Activated CD4-positive, alpha-beta T cell treated with anti-CD3 and anti-CD28 coated beads, Interleukin-2, amount 50 U/mL, for 16 hours (primary cell): Measurements from ENCODE around the gene SKAP1.
A peak's percentile ranks its signal among the peaks of the same experiment; 100 is the strongest.
"Not testable (repeated sequence)": the region's sequence is repeated elsewhere in the genome, so short reads cannot be mapped to it uniquely, and the experiment has no call there.

Source experiments
- DNase-seq: peaks from one replicate; pipeline ENCODE4 v3.0.0-alpha.2; 2020

The SKAP1 gene

DNA sequence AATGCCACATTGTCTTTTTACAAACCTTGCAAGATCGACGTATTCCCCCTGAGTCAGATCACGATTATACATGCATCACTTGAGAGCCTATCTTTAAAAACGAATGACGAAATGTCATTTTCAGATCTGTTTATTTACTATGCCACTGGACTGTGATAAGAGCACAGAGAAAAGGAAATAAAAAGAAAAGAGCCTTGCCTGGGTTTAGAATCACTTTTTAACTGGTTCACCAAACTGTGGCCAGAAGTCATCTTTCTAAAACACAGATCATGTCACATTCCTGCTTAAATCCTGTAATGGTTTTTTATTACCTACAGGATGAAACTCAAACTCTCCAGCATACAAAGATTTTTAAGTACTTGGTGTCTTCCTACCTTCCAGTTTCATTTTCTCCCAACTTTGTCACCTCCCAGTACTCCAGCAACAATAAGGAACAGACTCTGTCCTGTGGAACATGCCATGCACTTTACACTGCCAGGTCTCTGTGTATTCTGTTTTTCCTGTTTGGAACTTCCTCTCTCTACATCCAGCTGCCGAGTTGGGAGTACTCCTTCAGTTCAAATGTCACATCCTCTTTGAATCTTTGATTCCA is 231.0 kb downstream of the SKAP1 start:
- DNase-seq = no peak

DNA sequence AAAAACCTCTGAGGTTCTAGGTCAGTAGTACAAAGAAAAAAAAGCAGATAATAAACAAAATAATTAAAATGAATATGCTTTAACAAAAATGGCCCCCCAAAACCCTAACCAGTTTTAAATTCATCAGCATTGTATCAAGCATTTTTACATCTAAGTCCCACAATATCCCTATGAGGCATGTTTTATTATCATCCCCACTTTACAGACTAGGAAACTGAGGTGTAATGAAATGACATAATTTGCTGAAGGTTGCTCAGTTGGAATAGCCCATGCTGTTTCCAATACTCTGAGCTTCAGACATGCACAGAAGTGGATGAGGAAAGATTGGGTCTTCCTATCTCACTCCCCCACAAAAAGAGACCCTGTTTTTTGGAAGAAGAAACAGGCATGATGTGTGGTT is 234.1 kb downstream of the SKAP1 start:
- DNase-seq = no peak

GRCh38 chr17:48194097-48194550 is 235.9 kb downstream of the SKAP1 start:
- no peak for DNase-seq

DNA sequence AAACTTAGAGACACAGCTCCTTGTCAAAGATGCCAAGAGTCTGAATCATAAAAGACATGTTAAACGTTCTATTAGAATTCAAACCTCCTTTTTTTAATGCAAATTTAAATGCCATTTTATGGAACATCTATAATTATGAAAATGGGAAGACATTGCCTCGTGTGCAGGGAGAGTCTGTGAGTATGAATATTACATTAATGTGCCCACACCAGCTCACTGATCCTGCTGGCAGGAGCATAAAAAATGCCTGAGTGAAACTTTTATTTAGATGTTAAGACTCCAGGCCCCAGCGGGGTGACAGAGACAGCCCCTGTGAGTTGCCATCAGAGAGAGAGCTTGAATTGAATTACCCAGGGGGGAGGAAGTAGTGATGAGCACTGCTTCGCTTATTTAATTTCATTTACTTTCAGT is 237.7 kb downstream of the SKAP1 start:
- no peak for DNase-seq

- DNase-seq = no peak
Observed at GRCh38 chr17:48191362-48191761, 238.7 kb downstream of the SKAP1 start.

DNA sequence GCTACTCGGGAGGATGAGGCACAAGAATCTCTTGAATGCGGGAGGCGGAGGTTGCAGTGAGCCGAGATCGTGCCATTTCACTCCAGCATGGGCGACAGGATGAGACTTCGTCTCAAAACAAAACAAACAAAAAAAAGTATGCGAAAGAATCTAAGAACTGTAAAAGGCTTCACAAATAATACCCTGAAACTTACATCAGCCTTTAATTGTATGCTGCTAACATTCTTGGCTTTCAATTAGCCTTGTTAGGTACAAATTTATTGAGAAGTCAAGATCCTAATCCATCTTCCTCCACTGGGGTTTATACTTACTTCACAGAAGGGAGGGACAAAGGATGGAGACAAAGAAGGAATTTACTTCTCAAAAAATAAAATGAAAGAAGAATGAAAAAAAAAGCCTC is 239.1 kb downstream of the SKAP1 start:
- DNase-seq = no peak

- no peak for DNase-seq
Observed at GRCh38 chr17:48187872-48188608, 242.0 kb downstream of the SKAP1 start.

- not testable (repeated sequence) for DNase-seq
Observed at GRCh38 chr17:48186317-48186716, 243.7 kb downstream of the SKAP1 start.

DNA sequence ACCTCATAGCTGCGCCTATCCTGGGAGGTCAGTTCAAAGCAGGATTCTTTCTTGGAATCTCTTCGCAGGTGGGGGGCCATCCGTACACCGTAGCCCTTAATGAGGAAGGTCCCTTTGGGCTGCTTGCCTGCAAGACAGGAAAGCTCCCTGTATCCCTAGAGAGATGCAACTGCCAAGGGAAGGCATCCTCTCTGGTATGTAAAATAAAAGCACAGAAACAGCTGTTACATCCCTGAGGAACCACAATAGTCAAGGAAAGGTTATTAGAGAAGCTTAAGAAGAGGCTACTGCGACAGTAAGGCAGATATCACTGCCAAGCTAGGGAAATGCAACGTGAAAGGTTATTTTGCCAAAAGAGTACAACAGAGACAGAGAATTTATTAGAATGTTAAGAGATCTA is 245.3 kb downstream of the SKAP1 start:
- DNase-seq = no peak

- DNase-seq = no peak
Observed at GRCh38 chr17:48181653-48182052, 248.4 kb downstream of the SKAP1 start.

DNA sequence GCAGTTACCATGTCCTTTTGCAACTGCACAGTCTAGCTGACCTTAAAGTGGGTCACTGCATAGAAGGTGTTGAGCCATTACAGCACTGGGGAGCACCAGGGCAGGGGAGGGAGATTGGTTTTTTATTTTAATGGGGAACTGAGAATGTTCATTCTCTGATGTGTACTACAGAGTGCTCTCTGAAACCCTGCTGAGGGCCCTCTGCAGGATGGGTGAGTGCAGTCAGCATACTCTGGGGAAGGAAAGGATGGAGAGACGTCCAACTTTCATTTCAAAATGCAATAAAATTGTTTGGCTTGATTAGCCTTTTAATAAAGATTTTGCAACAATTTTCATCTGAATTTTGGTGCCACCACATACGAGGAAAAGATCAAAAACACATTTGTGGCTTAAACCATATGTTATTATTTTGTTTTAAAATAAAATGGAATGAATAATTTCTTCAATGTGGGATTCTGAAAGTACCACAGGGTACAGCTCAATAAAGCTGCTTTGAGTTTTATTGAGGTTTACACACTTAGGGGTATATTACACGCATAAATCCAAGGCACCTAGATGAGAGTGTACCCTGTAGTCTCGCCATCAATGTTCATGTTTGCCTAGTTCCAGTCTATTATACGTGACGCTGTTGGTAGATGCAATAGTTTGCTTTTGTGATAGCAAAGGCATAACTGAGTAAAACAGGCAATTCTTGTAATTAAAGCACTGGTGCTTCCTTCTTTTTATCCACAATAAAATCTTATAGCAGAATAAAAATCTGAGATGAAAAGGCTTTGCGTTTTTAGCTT is 249.0 kb downstream of the SKAP1 start:
- no peak for DNase-seq

GRCh38 chr17:48179071-48179945 is 250.7 kb downstream of the SKAP1 start:
- DNase-seq = peak; percentile 21

GRCh38 chr17:48178317-48178716 is 251.7 kb downstream of the SKAP1 start:
- no peak for DNase-seq

DNA sequence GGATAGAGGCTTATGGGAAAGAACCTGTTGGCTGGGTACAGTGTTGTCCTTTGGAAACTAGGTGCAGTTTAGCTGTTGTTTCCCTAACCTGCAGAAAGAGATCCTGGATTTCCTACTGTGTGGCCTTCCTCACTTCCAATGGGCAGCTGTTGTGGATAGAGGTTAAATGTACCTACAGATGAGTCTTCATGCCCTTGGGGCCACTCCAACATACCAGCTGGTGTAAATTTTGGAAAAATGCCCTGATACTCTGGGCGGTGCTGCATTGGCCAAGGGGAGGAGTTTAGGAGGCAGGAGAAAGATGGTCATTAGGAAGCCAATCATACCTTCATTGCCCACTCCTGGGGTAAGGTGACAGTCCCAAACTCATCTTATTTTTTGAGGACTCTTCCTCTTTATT is 252.2 kb downstream of the SKAP1 start:
- no peak for DNase-seq

DNA sequence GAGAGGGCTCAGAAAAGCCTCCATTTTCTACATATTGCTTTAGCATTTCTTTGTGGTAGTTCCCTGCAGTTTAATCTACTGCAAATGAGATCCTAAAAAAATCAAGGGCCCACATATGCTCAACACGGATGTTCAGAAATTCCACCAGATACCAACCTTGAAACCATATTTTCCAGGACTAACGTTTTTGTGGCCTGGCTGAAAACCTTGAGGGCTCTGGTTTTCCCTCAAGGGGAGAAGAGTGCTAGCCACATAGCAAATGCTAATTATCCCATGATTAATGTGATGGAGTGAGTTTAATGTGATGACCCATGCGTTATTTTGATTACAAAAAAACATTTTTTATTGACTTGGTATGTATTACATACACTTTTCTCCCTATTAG is 253.6 kb downstream of the SKAP1 start:
- DNase-seq = no peak

GRCh38 chr17:48175692-48176470 is 254.1 kb downstream of the SKAP1 start:
- DNase-seq = no peak

GRCh38 chr17:48174833-48175523 is 255.0 kb downstream of the SKAP1 start:
- DNase-seq = no peak

GRCh38 chr17:48173191-48173984 is 256.6 kb downstream of the SKAP1 start:
- DNase-seq = no peak

- no peak for DNase-seq
Observed at GRCh38 chr17:48169926-48170325, 260.1 kb downstream of the SKAP1 start.

GRCh38 chr17:48163809-48164208 is 266.2 kb downstream of the SKAP1 start:
- no peak for DNase-seq
